CD4-positive, alpha-beta T cell (primary cell): ENCODE data around the gene HECTD1. TPM values are rescaled to one million over a fixed set of nuclear protein-coding genes. Genes with fewer than 3 reads are reported as not detected.

Source experiments
- ATAC-seq: fragments of 200-7000 bp; cut with Tn5 transposase; one replicate; pipeline ENCODE4 v1.10.0; 2022; ENCODE audit warnings: mild to moderate bottlenecking; ENCODE audit not compliant: poor library complexity
- CTCF ChIA-PET: fragments of 350-600 bp; sonication (Branson Sonifier 250); formaldehyde crosslinking; loops from one replicate; lab custom pipeline; 2021; ENCODE audit warnings: antibody characterized with exemption, inconsistent platforms; lab: Charles Lee
- POLR2A ChIA-PET: fragments of 350-600 bp; sonication (Branson Sonifier 250); formaldehyde crosslinking; loops from one replicate; lab custom pipeline; 2021; ENCODE audit warnings: antibody characterized with exemption, inconsistent platforms; lab: Charles Lee
- DNase-seq, 14 experiments: peaks; one replicate each; pipeline ENCODE4 v3.0.0-alpha.2; 2013 to 2020; ENCODE audit warnings: mixed read lengths in 2 of 14
- H3K27ac ChIP-seq, 2 donors: one replicate each; pipeline versions ENCODE4 v1.5.1 to v1.7.0; 2013; ENCODE audit warnings: low read length in 2 of 2, low read depth in 1 of 2, mild to moderate bottlenecking in 1 of 2
- H3K27me3 ChIP-seq, 2 experiments: 1 replicate in 1 of 2; 2 replicates in 1 of 2; pipeline versions ENCODE4 v1.6.1 to v1.7.0; 2013; ENCODE audit warnings: low read length in 2 of 2, control low read depth in 1 of 2, mild to moderate bottlenecking in 1 of 2, moderate library complexity in 1 of 2; ENCODE audit not compliant: insufficient read depth in 2 of 2, control insufficient read depth in 1 of 2
- H3K36me3 ChIP-seq: one replicate; pipeline ENCODE4 v1.6.1; 2013; ENCODE audit warnings: low read length, control low read depth; ENCODE audit not compliant: insufficient read depth
- H3K4me1 ChIP-seq: one replicate; pipeline ENCODE4 v1.6.1; 2013; ENCODE audit warnings: low read length, control low read depth; ENCODE audit not compliant: insufficient read depth
- H3K4me3 ChIP-seq: one replicate; pipeline ENCODE4 v1.5.1; 2013; ENCODE audit warnings: mild to moderate bottlenecking, low read length, moderate library complexity
- H3K9me3 ChIP-seq, 2 experiments: 1 replicate in 1 of 2; 2 replicates in 1 of 2; pipeline versions ENCODE4 v1.6.1 to v1.7.0; 2013; ENCODE audit warnings: low read length in 2 of 2, mild to moderate bottlenecking in 2 of 2, control low read depth in 1 of 2, moderate library complexity in 1 of 2; ENCODE audit not compliant: control insufficient read depth in 1 of 2, insufficient read depth in 1 of 2
- H3K27ac Mint-ChIP-seq: one replicate; pipeline ENCODE4 v1.8.0; 2020; ENCODE audit warnings: mixed read lengths
- H3K27me3 Mint-ChIP-seq: one replicate; pipeline ENCODE4 v1.8.0; 2021; ENCODE audit warnings: mixed read lengths
- H3K36me3 Mint-ChIP-seq: one replicate; pipeline ENCODE4 v1.8.0; 2021; ENCODE audit warnings: low read depth, mixed read lengths
- H3K4me1 Mint-ChIP-seq: one replicate; pipeline ENCODE4 v1.8.0; 2021; ENCODE audit warnings: low read depth, mixed read lengths
- H3K4me3 Mint-ChIP-seq: one replicate; pipeline ENCODE4 v1.8.0; 2020; ENCODE audit warnings: mild to moderate bottlenecking, mixed read lengths
- H3K9me3 Mint-ChIP-seq: one replicate; pipeline ENCODE4 v1.8.0; 2020; ENCODE audit warnings: mixed read lengths
- intact Hi-C, 2 experiments: fragments of 100-400 bp; cut with DNase I in 1 of 2; cut with micrococcal nuclease in 1 of 2; formaldehyde crosslinking; loops; one replicate each; pipeline versions ENCODE4 v1.15.1 to v1.9.0; 2023 to 2025; cut with DNase I, micrococcal nuclease
- total RNA-seq, 174 experiments: library from RNA in 2 of 174; stranded (reverse) in 2 of 174; gene quantifications; one replicate each; pipeline ENCODE4 v1.2.3 and lab custom pipeline; 2021 to 2026
- TF ChIP-seq, protein P1 (sequence below): fragments of 200-600 bp; IDR thresholded peaks from one replicate; pipeline ENCODE4 v1.8.0; 2022; ENCODE audit warnings: antibody characterized with exemption, mild to moderate bottlenecking

The HECTD1 gene
- total RNA-seq, 2 experiments from 2014 or later: 162 to 168 TPM

DNA sequence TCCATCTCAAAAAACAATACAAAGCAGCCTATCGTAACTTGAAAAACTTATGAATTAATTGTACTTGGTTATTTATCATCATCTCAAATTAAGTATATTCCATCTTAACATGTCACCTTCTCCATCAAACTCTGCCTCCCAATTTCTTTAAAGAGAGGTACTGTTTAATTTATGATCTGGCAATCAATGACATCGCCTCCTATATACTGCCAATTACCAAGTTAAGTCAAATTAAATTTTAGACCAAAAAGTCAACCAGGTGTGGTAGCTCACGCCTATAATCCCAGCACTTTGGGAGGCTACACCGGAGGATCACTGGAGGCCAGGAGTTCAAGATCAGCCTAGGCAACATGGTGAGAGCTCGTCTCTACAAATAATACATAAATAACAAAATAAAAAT is 37.7 kb downstream of the HECTD1 start:
- ATAC-seq (no peak), DNase-seq (no peak)
- Mint-ChIP-seq H3K9me3 (no peaks in the 10 kb centered on the region), H3K4me3 (no peak overlapping the region), H3K27me3 (no peaks in the 10 kb centered on the region), H3K27ac (no peak overlapping the region), H3K4me1 (no peaks in the 10 kb centered on the region), H3K36me3 (peaks cover 95% of the 10 kb centered on the region)
- Histone ChIP-seq H3K36me3 (peaks cover 98% of the 10 kb centered on the region), H3K4me3 (no peak overlapping the region), H3K27me3 (no peaks in the 10 kb centered on the region), H3K9me3 (no peaks in the 10 kb centered on the region), H3K4me1 (no peaks in the 10 kb centered on the region), H3K27ac (no peak overlapping the region)
- CTCF ChIA-PET: no interaction called here
- intact Hi-C loops: loop anchor here in 1 of 2 experiments (2.0 kb wide), 1 partner anchor 31 kb away; no protein-coding TSS in a partner anchor
- POLR2A ChIA-PET: interaction anchor here (1.2 kb wide), 1 partner anchor 18 kb away, joined by 3 read pairs; no protein-coding TSS in a partner anchor
- TF ChIP-seq, protein P1, sequence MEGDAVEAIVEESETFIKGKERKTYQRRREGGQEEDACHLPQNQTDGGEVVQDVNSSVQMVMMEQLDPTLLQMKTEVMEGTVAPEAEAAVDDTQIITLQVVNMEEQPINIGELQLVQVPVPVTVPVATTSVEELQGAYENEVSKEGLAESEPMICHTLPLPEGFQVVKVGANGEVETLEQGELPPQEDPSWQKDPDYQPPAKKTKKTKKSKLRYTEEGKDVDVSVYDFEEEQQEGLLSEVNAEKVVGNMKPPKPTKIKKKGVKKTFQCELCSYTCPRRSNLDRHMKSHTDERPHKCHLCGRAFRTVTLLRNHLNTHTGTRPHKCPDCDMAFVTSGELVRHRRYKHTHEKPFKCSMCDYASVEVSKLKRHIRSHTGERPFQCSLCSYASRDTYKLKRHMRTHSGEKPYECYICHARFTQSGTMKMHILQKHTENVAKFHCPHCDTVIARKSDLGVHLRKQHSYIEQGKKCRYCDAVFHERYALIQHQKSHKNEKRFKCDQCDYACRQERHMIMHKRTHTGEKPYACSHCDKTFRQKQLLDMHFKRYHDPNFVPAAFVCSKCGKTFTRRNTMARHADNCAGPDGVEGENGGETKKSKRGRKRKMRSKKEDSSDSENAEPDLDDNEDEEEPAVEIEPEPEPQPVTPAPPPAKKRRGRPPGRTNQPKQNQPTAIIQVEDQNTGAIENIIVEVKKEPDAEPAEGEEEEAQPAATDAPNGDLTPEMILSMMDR: no peak

DNA sequence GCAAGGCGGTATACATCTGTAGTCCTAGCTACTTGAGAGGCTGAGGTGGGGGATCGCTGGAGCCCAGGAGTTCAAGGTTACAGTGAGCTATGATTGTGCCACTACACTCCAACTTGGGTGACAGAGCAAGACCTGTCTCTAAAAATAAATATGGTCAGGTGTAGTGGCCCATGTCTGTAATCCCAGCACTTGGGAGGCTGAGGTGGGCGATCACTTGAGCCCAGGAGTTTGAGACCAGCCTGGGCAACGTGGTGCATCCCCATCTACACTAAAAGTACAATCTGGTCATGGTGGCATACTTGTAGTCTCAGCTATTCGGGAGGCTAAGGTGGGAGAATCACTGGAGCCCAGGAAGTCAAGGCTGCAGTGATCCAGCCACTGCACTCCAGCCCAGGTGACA is 40.6 kb downstream of the HECTD1 start:
- intact Hi-C loops: no loop called here
- ATAC-seq: no peak
- Mint-ChIP-seq H3K36me3 (peaks cover 92% of the 10 kb centered on the region), H3K4me3 (no peak overlapping the region), H3K27me3 (no peaks in the 10 kb centered on the region), H3K27ac (no peak overlapping the region), H3K4me1 (no peaks in the 10 kb centered on the region), H3K9me3 (no peaks in the 10 kb centered on the region)
- H3K36me3 ChIP-seq: peaks cover 91% of the 10 kb centered on the region
- H3K4me1 ChIP-seq: no peaks in the 10 kb centered on the region
- no peak overlapping the region for H3K27ac ChIP-seq
- POLR2A ChIA-PET: no interaction called here
- no peak for DNase-seq
- no peaks in the 10 kb centered on the region for H3K27me3 ChIP-seq
- no peak overlapping the region for H3K4me3 ChIP-seq
- H3K9me3 ChIP-seq: no peaks in the 10 kb centered on the region
- CTCF ChIA-PET: interaction anchor here (1.1 kb wide), 1 partner anchor 41 kb away, joined by 3 read pairs; the partner anchor contains the start of gene HECTD1
- TF ChIP-seq, protein P1: no peak

DNA sequence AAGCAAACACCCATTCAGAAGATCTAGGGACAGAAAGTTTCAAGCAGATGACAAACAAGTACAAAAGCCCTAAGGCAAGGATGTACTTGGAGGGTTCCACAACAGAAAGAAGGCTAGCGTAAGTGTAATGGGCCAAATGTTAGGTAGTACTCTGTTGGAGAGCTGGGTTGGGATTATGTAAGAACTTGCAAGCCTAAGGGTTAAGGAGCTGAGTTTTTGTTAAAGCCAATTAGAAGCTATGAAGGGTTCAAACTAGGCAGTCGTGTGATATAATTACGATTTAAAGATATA is 41.4 kb downstream of the HECTD1 start:
- POLR2A ChIA-PET: interaction anchor here (1.4 kb wide), 1 partner anchor 41 kb away, joined by 4 read pairs; the partner anchor contains the start of gene HECTD1
- intact Hi-C loops: no loop called here

More for the DNA sequence above, 41.4 kb downstream of the HECTD1 start:
- no peaks in the 10 kb centered on the region for H3K9me3 Mint-ChIP-seq
- DNase-seq: no peak
- peaks cover 91% of the 10 kb centered on the region for H3K36me3 ChIP-seq
- TF ChIP-seq, protein P1: no peak
- H3K4me3 Mint-ChIP-seq: no peak overlapping the region
- H3K27me3 ChIP-seq: no peaks in the 10 kb centered on the region
- CTCF ChIA-PET: interaction anchor here (1.1 kb wide), 1 partner anchor 42 kb away, joined by 3 read pairs; the partner anchor contains the start of gene HECTD1
- no peak overlapping the region for H3K27ac Mint-ChIP-seq
- H3K4me1 Mint-ChIP-seq: no peaks in the 10 kb centered on the region
- no peak overlapping the region for H3K27ac ChIP-seq
- no peaks in the 10 kb centered on the region for H3K9me3 ChIP-seq
- H3K27me3 Mint-ChIP-seq: no peaks in the 10 kb centered on the region
- H3K4me3 ChIP-seq: no peak overlapping the region
- H3K4me1 ChIP-seq: no peaks in the 10 kb centered on the region
- ATAC-seq: no peak
- peaks cover 90% of the 10 kb centered on the region for H3K36me3 Mint-ChIP-seq
